Measurements from ENCODE around the gene GABRB3.

The GABRB3 gene

GRCh38 chr15:26682598-26683164, 90.2 kb downstream of the GABRB3 start:
- H2AFZ ChIP-seq (ENCODE audit: insufficient read depth, low read length, poor library complexity), result no peak overlapping the region
- WGBS (ENCODE audit: extremely low coverage, insufficient coverage, insufficient read length), result no CpG with 5 or more reads among the region's 5 CpGs
- no peak overlapping the region for H3K27ac ChIP-seq (ENCODE audit: low read depth, low read length)
- peaks cover 5 to 7% of the 10 kb centered on the region in 2 experiments for H3K4me1 ChIP-seq (ENCODE audit: control insufficient read depth in 1 of 2, insufficient read depth in 2 of 2, low read length in 2 of 2)
- H4K8ac ChIP-seq (ENCODE audit: low read depth, low read length), result peak overlapping the region; percentile 30
- H4K91ac ChIP-seq (ENCODE audit: low read depth, low read length), result no peak overlapping the region
- no peak overlapping the region for H4K12ac ChIP-seq (ENCODE audit: low read depth, low read length)
- H2BK120ac ChIP-seq (ENCODE audit: insufficient read depth, low read length, poor library complexity), result no peak overlapping the region
- no peak overlapping the region for H3K4ac ChIP-seq (ENCODE audit: low read depth, low read length)
- H3K79me1 ChIP-seq (ENCODE audit: low read length), result no peaks in the 10 kb centered on the region
- DNase-seq, result no peak
- no peaks in the 10 kb centered on the region for H3K27me3 ChIP-seq (ENCODE audit: insufficient read depth, low read length)
- no peaks in the 10 kb centered on the region for H3K9me3 ChIP-seq (ENCODE audit: insufficient read depth, low read depth, low read length)
- no peak overlapping the region for H3K23ac ChIP-seq (ENCODE audit: low read length)
- no peak overlapping the region for H2AK5ac ChIP-seq (ENCODE audit: low read length)
- H2BK12ac ChIP-seq (ENCODE audit: low read length), result peak overlapping the region; percentile 42
- H3K36me3 ChIP-seq (ENCODE audit: control insufficient read depth in 1 of 2, insufficient read depth in 2 of 2, low read length in 2 of 2), result no peaks in the 10 kb centered on the region
- no peak overlapping the region for H3K9ac ChIP-seq (ENCODE audit: low read length)
- no peak overlapping the region for H3K18ac ChIP-seq (ENCODE audit: low read length)
- no peaks in the 10 kb centered on the region for H3K79me2 ChIP-seq (ENCODE audit: control insufficient read depth, insufficient read depth, low read length, poor library complexity)
- H3K4me3 ChIP-seq (ENCODE audit: low read depth, low read length), result no peak overlapping the region
- no peak overlapping the region for H2BK5ac ChIP-seq (ENCODE audit: low read depth, low read length, poor library complexity)
- H3K14ac ChIP-seq (ENCODE audit: low read length), result no peak overlapping the region
- no peak overlapping the region for H3K4me2 ChIP-seq (ENCODE audit: low read length)

GRCh38 chr15:26679927-26680326, 92.9 kb downstream of the GABRB3 start:
- Histone ChIP-seq H3K79me2 (ENCODE audit: control insufficient read depth, insufficient read depth, low read length, poor library complexity) (no peaks in the 10 kb centered on the region), H3K36me3 (ENCODE audit: control insufficient read depth in 1 of 2, insufficient read depth in 2 of 2, low read length in 2 of 2) (no peaks in the 10 kb centered on the region), H4K91ac (ENCODE audit: low read depth, low read length) (no peak overlapping the region), H2AFZ (ENCODE audit: insufficient read depth, low read length, poor library complexity) (no peak overlapping the region), H2BK12ac (ENCODE audit: low read length) (no peak overlapping the region), H3K27ac (ENCODE audit: low read depth, low read length) (no peak overlapping the region), H3K18ac (ENCODE audit: low read length) (no peak overlapping the region), H3K79me1 (ENCODE audit: low read length) (no peaks in the 10 kb centered on the region), H4K8ac (ENCODE audit: low read depth, low read length) (no peak overlapping the region), H2AK5ac (ENCODE audit: low read length) (no peak overlapping the region), H3K4me3 (ENCODE audit: low read depth, low read length) (no peak overlapping the region), H3K23ac (ENCODE audit: low read length) (no peak overlapping the region), H3K4me1 (ENCODE audit: control insufficient read depth in 1 of 2, insufficient read depth in 2 of 2, low read length in 2 of 2) (peaks cover 5 to 7% of the 10 kb centered on the region in 2 experiments), H3K27me3 (ENCODE audit: insufficient read depth, low read length) (no peaks in the 10 kb centered on the region), H2BK120ac (ENCODE audit: insufficient read depth, low read length, poor library complexity) (no peak overlapping the region), H2BK5ac (ENCODE audit: low read depth, low read length, poor library complexity) (no peak overlapping the region), H3K9ac (ENCODE audit: low read length) (no peak overlapping the region), H3K9me3 (ENCODE audit: insufficient read depth, low read depth, low read length) (no peaks in the 10 kb centered on the region), H4K12ac (ENCODE audit: low read depth, low read length) (no peak overlapping the region), H3K4me2 (ENCODE audit: low read length) (no peak overlapping the region), H3K14ac (ENCODE audit: low read length) (no peak overlapping the region), H3K4ac (ENCODE audit: low read depth, low read length) (no peak overlapping the region)
- no CpG with 5 or more reads among the region's 3 CpGs for WGBS (ENCODE audit: extremely low coverage, insufficient coverage, insufficient read length)
- no peak for DNase-seq

- Histone ChIP-seq H2AK5ac (ENCODE audit: low read length) (no peak overlapping the region), H3K9me3 (ENCODE audit: insufficient read depth, low read depth, low read length) (no peaks in the 10 kb centered on the region), H3K14ac (ENCODE audit: low read length) (no peak overlapping the region), H3K4me1 (ENCODE audit: control insufficient read depth in 1 of 2, insufficient read depth in 2 of 2, low read length in 2 of 2) (peaks cover 0 to 3% of the 10 kb centered on the region in 2 experiments), H3K4me2 (ENCODE audit: low read length) (no peak overlapping the region), H4K91ac (ENCODE audit: low read depth, low read length) (no peak overlapping the region), H3K79me1 (ENCODE audit: low read length) (no peaks in the 10 kb centered on the region), H4K12ac (ENCODE audit: low read depth, low read length) (no peak overlapping the region), H2BK120ac (ENCODE audit: insufficient read depth, low read length, poor library complexity) (no peak overlapping the region), H3K4ac (ENCODE audit: low read depth, low read length) (no peak overlapping the region), H3K9ac (ENCODE audit: low read length) (no peak overlapping the region), H4K8ac (ENCODE audit: low read depth, low read length) (no peak overlapping the region), H3K79me2 (ENCODE audit: control insufficient read depth, insufficient read depth, low read length, poor library complexity) (no peaks in the 10 kb centered on the region), H3K27me3 (ENCODE audit: insufficient read depth, low read length) (no peaks in the 10 kb centered on the region), H3K4me3 (ENCODE audit: low read depth, low read length) (no peak overlapping the region), H3K36me3 (ENCODE audit: control insufficient read depth in 1 of 2, insufficient read depth in 2 of 2, low read length in 2 of 2) (no peaks in the 10 kb centered on the region), H2AFZ (ENCODE audit: insufficient read depth, low read length, poor library complexity) (no peak overlapping the region), H3K23ac (ENCODE audit: low read length) (no peak overlapping the region), H2BK5ac (ENCODE audit: low read depth, low read length, poor library complexity) (no peak overlapping the region), H2BK12ac (ENCODE audit: low read length) (no peak overlapping the region), H3K18ac (ENCODE audit: low read length) (no peak overlapping the region), H3K27ac (ENCODE audit: low read depth, low read length) (no peak overlapping the region)
- WGBS (ENCODE audit: extremely low coverage, insufficient coverage, insufficient read length), result no CpG with 5 or more reads among the region's 3 CpGs
- DNase-seq, result no peak
Measured at GRCh38 chr15:26676115-26676514, 96.8 kb downstream of the GABRB3 start.

GRCh38 chr15:26674467-26674866, 98.4 kb downstream of the GABRB3 start:
- Histone ChIP-seq H3K27ac (ENCODE audit: low read depth, low read length) (no peak overlapping the region), H2BK12ac (ENCODE audit: low read length) (no peak overlapping the region), H3K4me1 (ENCODE audit: control insufficient read depth in 1 of 2, insufficient read depth in 2 of 2, low read length in 2 of 2) (peaks cover 0 to 3% of the 10 kb centered on the region in 2 experiments), H3K79me2 (ENCODE audit: control insufficient read depth, insufficient read depth, low read length, poor library complexity) (no peaks in the 10 kb centered on the region), H2BK5ac (ENCODE audit: low read depth, low read length, poor library complexity) (no peak overlapping the region), H3K23ac (ENCODE audit: low read length) (no peak overlapping the region), H3K14ac (ENCODE audit: low read length) (no peak overlapping the region), H3K27me3 (ENCODE audit: insufficient read depth, low read length) (no peaks in the 10 kb centered on the region), H3K9me3 (ENCODE audit: insufficient read depth, low read depth, low read length) (no peaks in the 10 kb centered on the region), H2AK5ac (ENCODE audit: low read length) (no peak overlapping the region), H2AFZ (ENCODE audit: insufficient read depth, low read length, poor library complexity) (no peak overlapping the region), H4K12ac (ENCODE audit: low read depth, low read length) (no peak overlapping the region), H3K36me3 (ENCODE audit: control insufficient read depth in 1 of 2, insufficient read depth in 2 of 2, low read length in 2 of 2) (no peaks in the 10 kb centered on the region), H3K4ac (ENCODE audit: low read depth, low read length) (no peak overlapping the region), H4K8ac (ENCODE audit: low read depth, low read length) (no peak overlapping the region), H4K91ac (ENCODE audit: low read depth, low read length) (no peak overlapping the region), H3K4me3 (ENCODE audit: low read depth, low read length) (no peak overlapping the region), H2BK120ac (ENCODE audit: insufficient read depth, low read length, poor library complexity) (no peak overlapping the region), H3K18ac (ENCODE audit: low read length) (no peak overlapping the region), H3K9ac (ENCODE audit: low read length) (no peak overlapping the region), H3K4me2 (ENCODE audit: low read length) (no peak overlapping the region), H3K79me1 (ENCODE audit: low read length) (no peaks in the 10 kb centered on the region)
- no CpG with 5 or more reads among the region's 4 CpGs for WGBS (ENCODE audit: extremely low coverage, insufficient coverage, insufficient read length)
- no peak for DNase-seq

Measured in trophoblast cell (in vitro differentiated cells and primary cell).